Measurements from ENCODE around the gene XCL2.
"Not testable (repeated sequence)": the region's sequence is repeated elsewhere in the genome, so short reads cannot be mapped to it uniquely, and the experiment has no call there.

Gene XCL2

GRCh38 chr1:168556647-168557046 lies 12.8 kb upstream of the XCL2 start:
- no peak for DNase-seq (ENCODE audit: low read depth)

GRCh38 chr1:168555508-168556046 lies 11.8 kb upstream of the XCL2 start:
- DNase-seq (ENCODE audit: low read depth) = no peak

GRCh38 chr1:168554603-168555483 lies 11.0 kb upstream of the XCL2 start:
- no peak for DNase-seq (ENCODE audit: low read depth)

- DNase-seq (ENCODE audit: low read depth) = no peak
Observed at GRCh38 chr1:168553680-168554553, 10.1 kb upstream of the XCL2 start.

- DNase-seq (ENCODE audit: low read depth) = no peak
Observed at GRCh38 chr1:168552961-168553360, 9.2 kb upstream of the XCL2 start.

GRCh38 chr1:168551688-168552087 lies 7.9 kb upstream of the XCL2 start:
- no peak for DNase-seq (ENCODE audit: low read depth)

- DNase-seq (ENCODE audit: low read depth) = no peak
Observed at GRCh38 chr1:168550971-168551370, 7.2 kb upstream of the XCL2 start.

- not testable (repeated sequence) for DNase-seq (ENCODE audit: low read depth)
Observed at GRCh38 chr1:168546553-168546895, 2.7 kb upstream of the XCL2 start.

GRCh38 chr1:168545678-168546552 lies 2.1 kb upstream of the XCL2 start:
- DNase-seq (ENCODE audit: low read depth) = peak; percentile 51

GRCh38 chr1:168542978-168543377 lies 819 bp downstream of the XCL2 start:
- DNase-seq (ENCODE audit: low read depth) = not testable (repeated sequence)

GRCh38 chr1:168540798-168541197 lies 3.0 kb downstream of the XCL2 start:
- DNase-seq (ENCODE audit: low read depth) = not testable (repeated sequence)

- DNase-seq (ENCODE audit: low read depth) = no peak
Observed at GRCh38 chr1:168535536-168535935, 8.3 kb downstream of the XCL2 start.

GRCh38 chr1:168531615-168532345 lies 12.0 kb downstream of the XCL2 start:
- DNase-seq (ENCODE audit: low read depth) = no peak

- DNase-seq (ENCODE audit: low read depth) = no peak
Observed at GRCh38 chr1:168529518-168529917, 14.3 kb downstream of the XCL2 start.

GRCh38 chr1:168521401-168522000 lies 22.3 kb downstream of the XCL2 start:
- no peak for DNase-seq (ENCODE audit: low read depth)

GRCh38 chr1:168520832-168521231 lies 23.0 kb downstream of the XCL2 start:
- no peak for DNase-seq (ENCODE audit: low read depth)

GRCh38 chr1:168520052-168520751 lies 23.6 kb downstream of the XCL2 start:
- DNase-seq (ENCODE audit: low read depth) = no peak

- DNase-seq (ENCODE audit: low read depth) = no peak
Observed at GRCh38 chr1:168518813-168519212, 25.0 kb downstream of the XCL2 start.

GRCh38 chr1:168518201-168518689 lies 25.6 kb downstream of the XCL2 start:
- DNase-seq (ENCODE audit: low read depth) = no peak

- DNase-seq (ENCODE audit: low read depth) = no peak
Observed at GRCh38 chr1:168514455-168514854, 29.3 kb downstream of the XCL2 start.
